NCI-H1417 treated with DMSO at 0.1 percent for 48 hours (cell line): ENCODE measurements around the gene CAPN2.
"Not testable (repeated sequence)": the region's sequence is repeated elsewhere in the genome, so short reads cannot be mapped to it uniquely, and the experiment has no call there.

Experiments
- DNase-seq: peaks from one replicate; lab custom pipeline; 2025; lab: John Stamatoyannopoulos, UW

Gene CAPN2

DNA sequence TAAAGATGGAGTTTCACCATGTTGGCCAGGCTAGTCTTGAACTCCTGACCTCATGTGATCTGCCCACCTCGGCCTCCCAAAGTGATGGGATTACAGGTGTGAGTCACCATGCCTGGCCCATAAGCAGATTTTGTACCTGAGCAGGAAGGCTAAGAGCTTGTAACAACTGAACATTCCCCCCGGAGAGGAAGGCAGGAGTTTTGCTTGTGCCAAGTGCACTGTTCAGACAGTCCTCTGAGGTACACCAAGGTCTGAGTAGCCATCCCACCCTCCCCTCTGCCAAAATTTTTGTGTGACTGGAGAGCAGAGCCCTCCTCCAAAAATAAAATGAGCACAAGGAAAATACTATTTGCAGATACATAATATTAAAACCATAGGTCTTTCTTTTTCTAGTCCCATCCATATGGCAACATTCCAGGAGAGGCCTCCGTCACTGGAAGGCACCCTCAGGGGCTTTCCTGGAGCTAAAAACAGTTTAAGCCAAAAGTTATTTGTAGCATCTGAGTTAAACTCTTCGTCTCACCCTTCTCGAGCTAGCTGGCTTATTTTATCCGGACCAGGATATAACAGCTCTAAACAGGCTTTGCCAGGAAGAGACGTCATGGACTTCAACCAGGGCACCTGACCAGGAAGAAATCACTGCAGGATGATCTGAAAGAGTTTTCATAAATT is 27.2 kb downstream of the CAPN2 start:
- DNase-seq = no peak

DNA sequence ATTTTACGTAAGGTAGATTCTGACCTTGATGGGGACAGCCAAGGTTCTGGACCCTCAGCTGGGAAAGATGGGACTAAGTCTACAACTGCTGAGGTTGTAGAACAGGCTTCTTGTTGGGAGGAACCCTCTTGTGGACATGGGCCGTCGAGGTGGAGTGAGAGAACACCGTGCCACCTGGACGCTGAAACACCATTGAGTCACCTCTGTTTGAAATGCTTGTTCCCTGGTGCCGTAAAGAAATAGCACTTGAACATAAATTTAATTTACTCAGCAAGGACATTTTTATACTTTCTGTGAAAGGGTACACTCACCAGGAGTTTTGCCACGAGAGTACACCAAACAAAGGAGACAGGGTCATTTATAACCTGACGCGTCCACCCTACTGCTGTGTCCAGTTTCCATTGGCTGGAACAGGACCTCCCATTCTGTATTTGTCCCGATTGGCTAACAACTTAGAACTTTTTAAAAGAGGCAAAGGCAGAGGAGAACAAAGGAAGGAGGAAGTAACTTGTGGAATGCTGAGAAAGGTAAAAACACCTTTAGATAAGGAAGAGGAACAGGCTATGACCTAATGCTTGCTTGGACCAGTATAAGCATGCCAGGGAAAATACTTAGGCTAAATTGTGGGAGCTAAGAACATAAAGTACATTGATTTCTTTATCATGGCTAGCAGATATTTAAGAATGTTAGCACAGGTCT is 27.8 kb downstream of the CAPN2 start:
- DNase-seq = not testable (repeated sequence)

DNA sequence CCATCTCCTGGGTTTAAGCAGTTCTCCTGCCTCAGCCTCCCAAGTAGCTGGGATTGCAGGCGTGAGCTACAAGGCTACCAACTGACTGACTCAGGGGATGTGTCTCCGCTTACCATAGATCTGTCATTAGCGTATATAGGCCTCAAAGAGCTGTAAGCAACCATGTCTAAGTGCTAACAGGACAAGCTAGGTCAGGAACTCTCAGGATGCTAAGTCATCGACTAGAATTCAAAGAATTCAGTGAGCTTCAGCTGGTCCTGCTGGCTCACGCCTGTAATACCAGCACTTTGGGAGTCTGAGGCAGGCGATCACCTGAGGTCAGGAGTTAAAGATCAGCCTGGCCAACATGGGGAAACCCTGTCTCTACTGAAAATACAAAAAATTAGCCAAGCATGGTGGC is 29.5 kb downstream of the CAPN2 start:
- no peak for DNase-seq

DNA sequence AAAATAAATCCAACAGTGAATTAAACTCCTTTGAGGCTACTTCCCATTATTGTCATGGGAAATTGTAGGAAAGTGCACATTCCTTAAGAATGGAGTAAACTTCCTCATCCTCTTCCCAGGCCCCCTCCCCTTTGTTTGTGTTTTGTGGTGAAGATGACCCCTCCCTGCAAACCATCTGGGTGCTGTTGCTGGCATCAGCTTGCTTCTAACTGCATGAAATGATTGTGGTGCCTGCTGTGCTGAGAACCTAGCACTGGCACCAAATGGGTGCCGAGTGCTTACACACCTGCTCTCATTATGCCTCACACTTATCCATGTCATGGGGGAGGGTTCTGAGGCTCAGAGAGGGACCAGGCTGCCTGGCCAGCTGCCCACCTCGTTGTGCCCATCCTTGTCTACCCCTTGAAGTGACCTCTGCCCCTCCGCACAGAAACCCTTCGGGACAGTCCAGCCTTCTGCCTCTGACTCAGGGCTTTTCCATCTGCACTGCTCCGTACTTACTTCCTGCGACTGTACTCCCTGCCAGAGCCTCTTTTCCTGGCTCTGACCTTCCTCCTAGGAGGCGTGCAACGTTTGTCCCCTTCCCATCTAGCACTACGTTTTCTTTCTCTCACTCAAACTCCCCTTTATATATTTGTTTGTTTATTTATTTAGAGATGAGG is 30.6 kb downstream of the CAPN2 start:
- no peak for DNase-seq

DNA sequence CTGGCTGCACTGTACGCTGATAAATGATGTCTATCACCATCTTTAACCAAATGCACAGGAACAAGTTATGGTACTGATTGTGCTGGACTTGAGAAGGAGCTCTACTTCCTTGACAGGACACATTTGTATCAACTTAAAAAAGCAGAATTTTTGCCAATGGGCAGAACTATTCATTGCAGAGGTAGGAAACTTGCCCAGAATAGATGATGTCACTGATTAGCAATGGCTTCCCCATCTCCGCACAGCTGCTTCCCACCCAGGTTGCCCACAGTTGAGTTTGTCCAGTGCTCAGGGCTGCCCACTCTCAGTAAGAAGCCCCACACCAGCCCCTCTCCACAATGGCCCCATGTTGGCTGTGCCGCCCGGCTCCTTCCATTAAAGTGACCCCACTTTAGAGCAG is 33.4 kb downstream of the CAPN2 start:
- no peak for DNase-seq

DNA sequence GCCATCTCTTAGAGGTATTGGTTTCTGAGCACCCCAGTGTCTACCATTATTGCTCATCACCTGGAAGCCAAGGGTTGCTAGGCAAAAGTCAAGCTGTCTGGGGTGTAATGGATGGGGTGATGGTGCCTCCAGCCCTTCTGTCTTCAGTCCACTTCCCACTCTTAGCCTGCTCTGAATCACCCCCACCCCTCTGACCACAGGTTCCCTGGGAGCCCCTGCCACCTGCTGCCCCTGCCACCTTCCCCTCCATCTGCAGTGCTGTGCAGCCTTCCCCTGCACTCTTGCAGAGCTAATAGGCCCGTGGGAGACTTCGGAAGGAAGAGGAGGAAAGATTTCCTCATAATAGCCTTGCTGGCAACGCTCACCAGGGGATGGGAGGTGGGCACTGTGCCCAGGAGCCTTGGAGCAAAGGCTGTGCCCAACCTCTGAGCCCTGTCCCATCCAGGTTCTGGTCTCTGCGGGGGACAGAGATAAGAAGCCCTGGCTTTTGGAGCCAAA is 35.5 kb downstream of the CAPN2 start:
- no peak for DNase-seq

DNA sequence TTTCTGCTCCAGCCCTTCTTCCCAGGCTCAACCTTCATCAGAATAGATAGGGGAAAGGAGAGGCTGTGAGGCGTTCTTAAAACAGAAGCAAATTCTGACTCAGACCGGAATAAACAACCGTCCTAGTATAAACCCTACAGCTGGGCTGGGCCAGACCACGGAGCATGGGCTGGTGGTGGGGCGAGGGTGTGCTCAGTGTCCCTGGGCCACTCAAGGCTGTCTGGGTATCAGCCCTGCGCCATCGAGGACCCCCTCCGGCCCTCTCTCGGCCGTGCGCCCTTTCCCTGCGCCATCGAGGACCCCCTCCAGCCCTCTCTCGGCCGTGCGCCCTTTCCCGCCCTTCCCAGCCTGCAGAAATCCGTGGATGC is 36.0 kb downstream of the CAPN2 start:
- DNase-seq = no peak

DNA sequence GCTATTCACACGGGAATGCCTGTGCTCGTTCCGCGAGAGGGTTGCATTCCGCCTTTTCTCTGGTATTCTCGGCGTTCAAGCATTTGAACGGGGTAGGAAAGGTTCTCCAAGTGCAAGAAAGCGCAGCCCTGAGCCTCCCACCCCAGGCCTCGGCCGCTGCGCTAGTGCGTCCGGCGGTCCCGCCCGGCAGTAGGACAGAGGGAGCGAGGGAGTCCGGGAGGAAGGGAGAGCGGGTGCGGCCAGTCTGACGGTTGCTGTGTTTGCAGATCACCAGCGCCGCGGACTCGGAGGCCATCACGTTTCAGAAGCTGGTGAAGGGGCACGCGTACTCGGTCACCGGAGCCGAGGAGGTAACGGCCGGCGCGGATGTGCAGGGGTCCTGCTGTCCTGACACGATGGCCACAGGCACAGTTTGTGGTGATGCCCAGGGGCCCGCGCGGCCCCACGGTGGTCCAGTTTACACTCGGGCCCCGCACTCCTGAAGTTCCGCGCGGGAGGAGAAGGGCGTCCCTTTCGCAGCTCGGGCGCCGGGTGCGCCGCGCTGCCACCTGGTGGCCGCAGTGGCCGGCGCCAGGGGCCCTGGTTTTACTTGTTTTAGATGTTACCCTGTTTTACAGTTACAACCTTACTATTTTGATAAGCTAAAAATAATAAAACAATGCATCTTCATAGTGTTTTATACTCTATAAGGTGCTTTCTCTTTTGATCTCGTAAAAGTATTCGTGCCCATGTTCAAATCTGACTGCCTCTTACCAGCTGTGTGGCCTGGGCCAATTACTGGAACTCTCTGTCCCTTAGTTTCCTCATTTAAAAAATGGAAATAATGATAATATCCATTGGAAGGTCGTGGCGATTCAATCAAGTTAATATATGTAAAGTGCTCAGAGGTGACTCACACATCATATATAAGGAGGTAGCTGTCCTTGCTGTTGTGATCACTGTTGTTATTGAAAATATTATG is 36.7 kb downstream of the CAPN2 start:
- no peak for DNase-seq

DNA sequence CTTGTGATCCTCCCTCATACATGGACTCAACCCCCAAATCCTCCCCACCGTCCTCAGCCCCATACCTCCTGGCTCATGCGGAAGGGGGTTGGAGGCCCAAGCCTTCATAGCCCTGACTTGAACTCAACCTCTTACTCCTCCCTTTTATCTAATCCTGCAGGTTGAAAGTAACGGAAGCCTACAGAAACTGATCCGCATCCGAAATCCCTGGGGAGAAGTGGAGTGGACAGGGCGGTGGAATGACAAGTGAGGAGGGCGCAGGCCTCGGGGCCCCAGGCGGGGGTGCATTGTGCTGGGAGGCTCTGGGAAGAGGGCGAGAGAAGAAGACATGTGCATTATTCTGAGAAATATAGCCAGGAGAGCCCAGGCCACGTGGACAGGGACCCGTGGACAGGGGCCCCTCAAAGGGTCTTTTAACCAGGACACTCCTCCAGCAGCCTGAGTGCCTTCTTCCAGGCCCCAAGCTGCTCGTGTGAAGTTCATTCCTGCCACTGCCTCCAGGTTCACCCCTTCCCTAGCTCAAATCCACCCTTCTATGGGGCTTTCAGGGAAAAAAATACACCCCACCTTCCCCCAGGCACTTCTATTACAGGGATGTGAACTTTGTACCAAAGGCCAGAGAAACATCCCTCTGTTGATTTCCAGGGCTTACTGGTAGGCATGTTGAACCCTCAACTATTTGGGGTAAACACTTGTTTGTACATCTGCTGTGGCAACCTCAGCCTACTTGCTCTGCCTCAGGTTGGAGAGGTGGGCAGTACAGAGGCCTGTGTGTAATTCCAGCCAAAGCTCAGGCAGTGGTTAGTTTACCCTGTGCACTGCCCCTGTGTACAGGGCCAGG is 38.6 kb downstream of the CAPN2 start:
- DNase-seq = no peak

DNA sequence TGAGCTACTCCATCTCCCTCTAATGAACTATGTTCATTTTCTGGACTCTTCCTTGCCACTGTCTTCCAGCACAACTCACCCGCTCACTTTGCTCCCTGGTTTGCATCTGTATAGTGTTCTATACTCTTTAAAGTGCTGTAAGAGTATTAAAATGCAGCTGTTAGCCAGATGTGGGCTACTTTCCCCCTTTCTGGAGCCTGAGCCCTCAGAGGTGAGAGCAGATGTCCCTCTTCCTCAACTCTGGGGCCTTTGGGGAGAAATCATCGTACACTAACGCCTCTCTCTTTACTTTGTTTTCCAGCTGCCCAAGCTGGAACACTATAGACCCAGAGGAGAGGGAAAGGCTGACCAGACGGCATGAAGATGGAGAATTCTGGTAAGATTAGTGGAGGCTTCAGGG is 39.4 kb downstream of the CAPN2 start:
- no peak for DNase-seq

DNA sequence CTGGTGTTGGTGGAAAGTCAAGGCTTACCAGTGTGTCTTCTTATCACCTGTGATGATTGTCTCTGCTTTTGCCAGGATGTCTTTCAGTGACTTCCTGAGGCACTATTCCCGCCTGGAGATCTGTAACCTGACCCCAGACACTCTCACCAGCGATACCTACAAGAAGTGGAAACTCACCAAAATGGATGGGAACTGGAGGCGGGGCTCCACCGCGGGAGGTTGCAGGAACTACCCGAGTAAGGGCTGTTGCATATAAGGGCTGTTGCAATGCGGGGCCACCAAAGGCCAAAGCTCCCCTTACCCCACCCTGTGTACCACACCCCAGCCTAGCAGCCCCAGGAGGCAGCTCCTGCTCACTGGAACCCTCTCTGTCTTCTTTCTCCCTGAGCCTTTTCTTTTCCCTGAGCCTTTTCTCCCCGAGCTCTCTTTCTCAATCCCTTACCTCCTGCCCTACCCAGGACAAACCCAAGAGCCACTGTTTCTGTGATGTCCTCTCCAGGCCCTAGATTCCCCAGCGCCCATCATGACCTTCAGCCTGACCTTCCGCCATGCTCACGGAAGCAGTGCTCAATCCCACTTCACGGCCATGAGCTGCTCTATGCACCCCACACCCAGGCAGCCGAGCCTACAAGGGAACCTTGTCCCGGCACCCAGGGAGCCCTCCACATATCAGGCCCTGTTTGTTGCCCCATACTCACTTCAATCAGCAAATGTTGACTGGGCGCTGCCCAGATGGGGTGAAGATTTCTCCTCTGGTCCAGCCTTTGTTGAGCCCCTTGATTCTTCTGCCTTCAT is 40.6 kb downstream of the CAPN2 start:
- no peak for DNase-seq

DNA sequence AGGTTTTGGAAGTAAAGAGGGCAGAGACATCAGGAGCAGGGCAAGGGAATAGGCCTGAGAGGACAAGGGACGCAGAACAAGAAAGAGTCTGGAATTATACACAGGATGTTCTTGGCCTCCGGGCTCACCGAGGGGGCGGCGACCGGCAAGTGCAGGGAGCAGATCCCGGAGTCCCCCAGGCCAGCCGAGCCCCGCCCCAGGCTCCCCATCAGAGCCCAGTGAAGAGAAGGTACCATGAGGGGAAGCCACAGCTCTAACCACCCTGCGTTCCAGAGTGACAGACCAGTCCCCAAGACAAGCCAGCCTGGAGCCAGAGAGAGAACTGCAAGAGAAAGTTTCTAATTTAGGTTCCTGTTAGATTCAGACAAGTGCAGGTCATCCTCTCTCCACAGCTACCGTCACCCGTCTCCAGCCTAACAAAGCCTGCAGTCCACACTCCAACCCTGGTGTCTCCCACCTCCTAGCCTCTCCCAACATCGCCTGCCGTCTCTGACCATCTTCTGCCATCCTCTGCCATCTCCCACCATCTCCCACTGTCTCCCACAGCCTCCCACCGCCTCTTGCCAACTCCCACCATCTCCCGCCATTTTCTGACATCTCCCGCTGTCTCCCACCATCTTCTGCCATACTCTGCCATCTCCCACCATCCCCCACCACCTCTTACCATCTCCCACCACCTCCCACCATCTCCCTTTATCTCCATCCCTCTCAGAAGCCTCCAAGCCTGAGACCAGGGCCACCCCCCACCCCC is 42.5 kb downstream of the CAPN2 start:
- no peak for DNase-seq

DNA sequence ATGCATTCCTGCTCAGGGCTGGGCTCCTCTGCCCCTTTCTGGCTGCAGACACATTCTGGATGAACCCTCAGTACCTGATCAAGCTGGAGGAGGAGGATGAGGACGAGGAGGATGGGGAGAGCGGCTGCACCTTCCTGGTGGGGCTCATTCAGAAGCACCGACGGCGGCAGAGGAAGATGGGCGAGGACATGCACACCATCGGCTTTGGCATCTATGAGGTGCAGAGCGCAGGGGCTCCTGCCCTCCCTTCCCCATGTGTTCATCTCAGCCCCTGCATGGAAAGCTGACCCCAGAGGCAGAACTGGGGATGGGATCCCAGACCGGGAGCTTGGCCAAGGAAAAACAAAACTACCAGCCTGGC is 43.1 kb downstream of the CAPN2 start:
- no peak for DNase-seq

DNA sequence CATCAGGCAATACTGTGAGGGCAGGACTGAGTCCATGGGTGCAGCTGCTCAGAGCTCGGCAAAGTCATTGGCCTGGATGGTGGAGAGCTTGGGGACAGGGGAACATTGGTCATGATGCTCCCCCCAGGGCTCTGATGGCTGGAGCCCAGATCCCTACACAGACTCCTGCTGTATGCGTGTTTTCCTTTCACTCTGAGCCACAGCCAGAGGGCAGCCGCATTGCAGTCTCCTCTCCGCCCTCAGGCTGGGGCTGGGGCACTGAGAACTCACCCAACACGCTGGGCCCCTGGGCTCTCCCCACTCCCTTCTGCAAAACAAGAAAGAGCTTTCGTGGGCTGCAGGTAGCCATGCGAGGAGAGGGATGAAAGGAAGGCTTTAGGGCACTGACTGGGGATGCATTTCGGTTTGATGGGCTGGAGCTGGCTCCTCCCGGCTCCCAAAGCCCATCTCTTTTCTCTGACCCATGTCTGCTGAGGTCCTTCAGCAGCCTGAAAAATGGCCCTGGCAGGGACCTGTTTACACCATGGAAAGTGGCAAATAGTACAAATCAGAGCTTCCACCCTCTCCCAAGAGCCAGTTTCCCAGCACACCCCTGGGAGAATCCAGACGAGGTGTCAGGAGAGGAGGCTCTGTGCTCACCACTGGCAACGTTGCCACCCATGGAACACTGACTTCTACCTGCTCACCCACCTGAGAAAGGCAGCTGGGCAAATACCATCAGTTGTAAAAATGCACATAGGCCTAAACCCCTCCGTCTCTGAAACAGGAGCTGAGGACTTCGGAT is 43.8 kb downstream of the CAPN2 start:
- no peak for DNase-seq

DNA sequence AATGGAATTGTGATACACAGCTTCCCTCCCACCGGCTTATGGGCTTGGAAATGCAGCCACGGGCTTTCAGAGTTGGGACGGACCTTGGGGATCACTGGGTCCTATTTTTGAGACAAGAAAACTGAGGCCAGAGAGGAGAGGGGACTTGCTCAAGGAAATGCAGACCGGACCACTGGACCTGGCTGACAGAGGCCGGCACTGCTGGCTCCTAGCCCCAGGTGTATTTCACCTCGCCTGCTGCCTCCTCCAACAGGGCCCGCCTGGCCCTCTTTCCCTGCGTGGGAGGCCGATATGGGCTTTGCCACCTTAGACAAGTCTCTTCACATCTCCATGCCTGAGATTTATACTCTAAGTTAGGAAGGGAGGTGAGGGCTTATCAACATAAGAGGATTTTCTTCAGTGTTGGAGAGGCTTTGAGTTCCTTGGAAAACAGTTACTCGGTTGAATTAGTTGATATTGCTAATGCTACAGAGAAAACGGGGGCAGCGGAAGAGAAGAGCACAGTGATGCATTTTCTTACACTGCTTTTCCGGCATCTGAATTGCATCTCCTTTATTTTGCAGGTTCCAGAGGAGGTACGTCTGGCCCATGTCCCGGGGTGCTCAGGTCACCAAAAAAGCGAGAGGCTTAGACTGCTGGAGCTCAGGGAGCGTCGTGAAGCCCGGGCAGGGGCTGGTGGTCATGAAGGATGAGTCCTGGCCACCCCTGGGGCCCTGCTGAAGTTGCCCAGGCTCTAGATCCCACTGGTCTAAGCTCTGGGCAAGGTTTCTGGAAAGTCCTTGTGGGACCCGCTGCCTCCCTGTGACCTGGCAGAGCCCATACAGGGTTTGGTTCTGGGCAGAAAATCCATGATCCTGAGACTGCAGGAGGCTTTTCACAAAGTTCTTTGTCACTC is 44.7 kb downstream of the CAPN2 start:
- DNase-seq = no peak

DNA sequence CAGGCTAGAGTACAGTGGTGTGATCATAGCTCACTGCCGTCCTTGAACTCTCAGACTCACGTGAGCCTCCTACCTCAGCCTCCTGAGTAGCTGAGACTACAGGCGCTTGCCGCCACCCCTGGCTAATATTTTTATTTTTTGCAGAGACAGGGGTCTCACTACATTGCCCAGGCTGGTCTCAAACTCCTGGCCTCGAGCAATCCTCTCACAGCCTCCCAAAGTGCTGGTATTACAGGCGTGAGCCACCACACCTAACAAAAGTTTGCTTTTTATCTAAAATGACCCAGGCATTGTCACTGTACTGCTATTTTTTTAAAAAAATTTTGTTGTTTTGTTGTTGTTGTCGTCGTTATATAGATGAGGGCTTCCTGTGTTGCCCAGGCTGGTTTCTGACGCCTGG is 46.4 kb downstream of the CAPN2 start:
- no peak for DNase-seq

DNA sequence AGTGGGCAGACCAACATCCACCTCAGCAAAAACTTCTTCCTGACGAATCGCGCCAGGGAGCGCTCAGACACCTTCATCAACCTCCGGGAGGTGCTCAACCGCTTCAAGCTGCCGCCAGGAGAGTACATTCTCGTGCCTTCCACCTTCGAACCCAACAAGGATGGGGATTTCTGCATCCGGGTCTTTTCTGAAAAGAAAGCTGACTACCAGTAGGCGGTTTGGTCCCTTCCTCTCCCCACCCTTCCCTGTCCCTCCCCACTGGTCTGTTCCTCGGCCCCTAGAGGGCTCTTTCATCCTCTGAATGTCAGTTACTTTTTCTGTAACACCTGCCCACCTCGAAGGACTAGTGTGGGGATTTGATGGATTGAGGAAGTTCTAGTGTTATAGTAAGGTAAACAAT is 46.9 kb downstream of the CAPN2 start:
- no peak for DNase-seq

DNA sequence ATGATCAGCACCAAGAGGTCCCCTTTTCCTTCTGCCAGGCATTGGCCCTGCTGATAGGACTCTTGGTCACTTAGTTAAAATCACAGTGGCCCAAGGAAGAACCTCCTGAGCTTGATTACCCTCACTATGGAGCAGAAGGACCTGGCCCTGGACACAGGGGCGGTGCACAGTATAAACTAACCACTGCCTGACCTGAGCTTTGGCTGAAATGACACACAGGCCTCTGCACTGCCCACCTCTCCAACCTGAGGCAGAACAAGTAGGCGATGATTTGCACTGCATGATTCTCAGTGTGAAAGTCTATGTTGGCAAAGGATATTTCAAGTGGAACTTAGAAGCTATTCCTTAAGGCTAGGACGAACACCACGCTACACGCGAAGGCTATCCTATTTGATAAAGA is 48.5 kb downstream of the CAPN2 start:
- DNase-seq = no peak
